ENCODE measurements around the gene LRWD1. TPM values are rescaled to one million over a fixed set of nuclear protein-coding genes. Genes with fewer than 3 reads are reported as not detected.

The LRWD1 gene
- total and polyA plus RNA-seq, 2 of the 13 experiments (the other 11 are each of a cell fraction or from before 2014, with no cell fraction given): 8.5 to 16.3 TPM

GRCh38 chr7:102464577-102465280 is at the start of gene LRWD1, which contains the start of gene ALKBH4 (continued):
- TF ChIP-seq ZBTB46 (CRISPR knock-in tag; IDR thresholded peaks at IDR 0.05; ENCODE audit: borderline replicate concordance): no peak
- TF ChIP-seq ZBED4 (CRISPR knock-in tag; IDR thresholded peaks at IDR 0.05; ENCODE audit: borderline replicate concordance): 0 out of 2 replicates have a peak, but pooled peaks have one; percentile 54
- peak; percentile 90 for TF ChIP-seq GATAD1 (CRISPR knock-in tag; IDR thresholded peaks at IDR 0.05)
- peak; percentile 47; the same call in 1 of the 2 replicates for TF ChIP-seq ZNF556 (CRISPR knock-in tag; IDR thresholded peaks at IDR 0.05; ENCODE audit: borderline replicate concordance)
- peak; percentile 66; the same call in 1 of the 2 replicates for TF ChIP-seq TMF1 (CRISPR knock-in tag; IDR thresholded peaks at IDR 0.05; ENCODE audit: low read depth)
- TF ChIP-seq UBTF (CRISPR knock-in tag; IDR thresholded peaks at IDR 0.05): peak; percentile 73
- peak; percentile 24; the same call in 1 of the 2 replicates for TF ChIP-seq IRX3 (CRISPR knock-in tag; IDR thresholded peaks at IDR 0.05; ENCODE audit: borderline replicate concordance, low read depth)
- peak; percentile 93 for TF ChIP-seq KDM5A (IDR thresholded peaks at IDR 0.05; ENCODE audit: borderline replicate concordance, low read length)
- TF ChIP-seq ELF1 (CRISPR knock-in tag; IDR thresholded peaks at IDR 0.05): peak; percentile 65; the same call in 1 of the 2 replicates
- peak; percentile 96 for TF ChIP-seq ZNF574 (CRISPR knock-in tag; IDR thresholded peaks at IDR 0.05)
